Stimulated activated naive CD4-positive, alpha-beta T cell (primary cell): ENCODE measurements around the gene CIB1.

Experiments
- DNase-seq, 6 experiments: peaks; one replicate each; lab custom pipeline; 2025; lab: John Stamatoyannopoulos, UW

Gene CIB1

DNA sequence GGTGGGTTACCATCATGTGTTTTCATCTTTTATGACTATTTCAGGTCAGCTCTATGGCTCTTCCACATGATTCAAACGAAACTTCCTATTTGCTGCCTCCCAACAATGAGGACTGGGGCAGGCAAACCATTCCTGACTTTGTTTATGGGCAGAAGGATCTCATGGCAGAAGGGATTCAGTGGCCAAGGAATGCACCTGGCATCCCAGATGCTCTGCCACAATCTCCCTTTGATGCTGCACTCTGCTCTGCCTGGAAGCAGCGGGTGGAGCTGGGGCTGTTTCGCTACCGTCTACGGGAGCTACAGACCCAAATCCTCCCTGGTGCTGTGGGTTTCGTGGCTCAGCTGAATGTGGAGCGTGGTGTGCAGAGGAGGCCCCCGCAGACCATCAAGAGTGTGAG lies 7.1 kb upstream of the CIB1 start:
- no peak for DNase-seq

DNA sequence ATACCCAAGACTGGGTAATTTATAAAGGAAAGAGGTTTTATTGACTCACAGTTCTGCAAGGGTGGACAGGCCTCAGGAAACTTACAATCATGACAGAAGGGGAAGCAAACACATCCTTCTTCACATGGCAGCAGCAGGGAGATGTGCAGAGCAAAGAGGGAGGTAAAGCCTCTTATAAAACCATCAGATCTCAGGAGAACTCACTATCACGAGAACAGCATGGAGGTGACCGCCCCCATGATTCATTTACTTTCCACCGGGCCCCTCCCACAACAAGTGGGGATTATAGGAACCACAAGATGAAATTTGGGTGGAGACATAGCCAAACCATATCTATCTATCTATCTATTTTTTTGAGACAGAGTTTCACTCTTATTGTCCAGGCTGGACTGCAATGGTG lies 5.6 kb upstream of the CIB1 start:
- no peak for DNase-seq

DNA sequence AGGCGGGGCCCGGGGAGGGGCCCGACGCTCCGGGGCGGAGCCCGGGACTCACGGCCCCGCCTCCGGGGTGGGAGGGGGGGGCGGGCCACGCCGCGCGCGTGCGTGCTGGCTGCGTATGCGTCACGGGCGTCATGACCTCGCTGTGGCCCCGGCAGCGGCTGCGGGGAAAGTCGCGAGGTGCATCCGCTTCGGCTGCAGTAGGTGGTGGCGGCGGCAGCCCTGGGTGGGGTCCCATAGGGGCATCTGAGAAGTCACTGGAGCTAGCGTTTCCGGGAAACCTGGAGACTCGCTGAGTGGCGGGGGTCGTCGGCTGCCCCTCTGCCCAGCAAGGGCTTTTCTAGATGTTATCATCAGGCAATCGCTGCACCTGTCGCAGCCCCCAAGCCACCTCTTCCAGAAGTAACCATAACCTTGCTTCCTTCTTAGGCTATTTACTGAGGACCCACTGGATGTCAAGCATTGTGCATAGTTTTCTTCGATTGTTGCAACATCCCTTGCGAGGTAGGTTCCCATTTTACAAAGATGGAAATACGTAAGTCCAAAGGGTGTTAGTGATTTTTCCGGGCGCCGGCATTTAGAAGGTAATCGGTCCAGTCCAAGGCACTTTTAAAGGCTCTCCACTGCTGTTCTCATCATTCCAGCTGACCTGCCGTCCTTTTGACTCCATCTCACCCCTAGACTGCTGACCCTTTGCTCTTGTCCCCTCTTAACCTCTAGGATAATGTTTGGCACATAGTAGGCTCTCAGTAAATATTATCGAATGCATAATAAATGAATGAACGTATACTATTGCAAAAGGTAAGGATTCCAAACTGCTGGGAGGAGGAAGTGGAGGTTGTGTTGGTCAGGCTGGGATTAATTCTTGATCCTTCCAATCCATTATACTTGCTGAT lies 601 bp upstream of the CIB1 start, which contains the start of gene GDPGP1:
TSS of gene GDPGP1 (plus strand) at position 114 of the 893 bp plus-strand sequence. CDS start 6,700 bp downstream, outside the sequence.
- peak in 5 of 6 experiments; percentile 90 to 98 (median 94) for DNase-seq

DNA sequence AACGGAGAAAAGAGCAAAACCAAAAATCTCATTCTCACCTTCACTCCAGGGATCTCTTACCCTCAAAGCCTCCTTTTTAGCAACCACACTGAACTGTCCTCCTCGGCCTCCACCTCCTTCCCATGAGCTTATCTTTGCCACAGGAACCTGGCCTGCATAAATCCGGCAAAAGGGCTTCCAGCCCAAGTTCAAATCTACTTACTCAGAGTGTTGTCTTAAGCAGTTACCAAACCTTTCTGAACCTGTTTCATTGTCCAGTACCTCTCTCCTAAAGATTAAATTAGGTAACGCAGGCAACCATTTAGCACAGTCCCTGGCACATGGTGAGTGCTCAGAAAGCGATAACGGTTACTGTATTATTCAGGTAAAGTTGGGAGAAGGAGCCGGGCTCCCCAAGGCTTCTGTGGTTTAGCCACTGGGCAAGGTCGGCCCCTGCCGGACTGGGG lies 777 bp downstream of the CIB1 start:
- peak in 3 of 6 experiments; percentile 30 to 60 (median 54) for DNase-seq

DNA sequence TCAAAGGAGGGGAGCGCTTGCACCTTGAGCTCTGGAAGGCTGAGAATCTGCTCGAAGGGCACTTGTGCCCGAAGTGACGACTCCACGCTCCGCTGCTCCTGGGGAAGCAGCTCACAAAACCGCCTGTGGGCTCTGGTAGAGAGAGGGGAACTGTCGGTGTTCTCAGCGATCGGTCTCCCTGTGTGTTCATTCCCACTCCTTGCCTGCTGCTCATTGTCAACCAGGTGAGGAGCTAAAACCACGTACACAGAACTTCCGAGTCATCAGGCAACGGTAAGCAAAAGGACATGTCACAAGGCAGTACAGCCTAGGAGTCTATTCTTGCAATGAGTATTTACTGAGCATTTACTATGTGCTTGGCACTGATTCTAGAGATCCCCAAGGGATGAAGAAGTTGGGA lies 1.5 kb downstream of the CIB1 start:
- DNase-seq: peak in 2 of 6 experiments; percentile 9 to 14

DNA sequence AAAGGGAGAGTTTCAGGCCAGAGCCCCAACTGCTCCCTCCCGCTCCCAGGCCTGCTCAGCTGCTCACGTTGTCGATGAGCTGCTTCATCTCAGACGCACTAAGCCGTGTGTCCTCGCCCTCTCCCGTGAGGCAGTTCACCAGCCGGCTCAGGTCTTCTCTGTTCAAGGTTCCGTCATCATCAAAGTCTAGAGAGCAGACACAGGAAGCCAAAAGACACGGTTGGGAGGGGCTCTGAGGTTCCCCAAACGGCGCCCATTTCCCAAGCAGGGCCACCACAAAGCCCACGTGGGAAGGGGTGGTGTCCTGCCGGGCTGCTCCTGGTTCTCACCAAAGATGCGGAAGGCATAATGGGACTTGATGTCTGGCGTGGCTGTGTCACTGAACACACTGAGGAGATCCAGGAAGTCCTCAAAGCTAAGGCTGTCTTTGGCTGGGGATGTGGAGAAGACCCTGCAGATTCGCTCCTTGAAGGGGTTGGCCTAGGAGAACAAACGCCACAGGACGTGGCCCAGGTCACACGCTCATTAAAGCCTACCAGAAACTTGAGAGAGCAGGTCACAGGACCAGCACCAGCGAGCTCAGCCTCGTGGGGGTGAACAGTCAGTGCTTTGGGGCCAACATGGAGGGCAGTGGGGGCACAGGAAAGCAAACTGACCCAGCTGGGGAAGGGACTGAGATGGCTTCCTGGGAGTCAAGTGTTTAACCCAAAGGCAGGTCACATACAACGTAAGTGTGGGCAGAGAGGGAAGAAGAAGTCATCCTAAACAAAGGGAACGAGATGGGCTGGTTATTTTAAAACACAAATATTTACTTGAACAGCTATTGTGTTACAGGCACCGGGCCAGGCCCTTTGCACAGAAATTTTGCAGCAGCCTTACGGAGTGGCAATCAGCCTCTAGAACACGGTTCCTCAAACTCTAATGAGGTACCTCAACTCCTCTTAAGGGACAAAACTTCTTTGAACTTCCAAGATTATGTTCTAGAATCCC lies 2.4 kb downstream of the CIB1 start:
- peak; percentile 69 to 89 (median 82) for DNase-seq

DNA sequence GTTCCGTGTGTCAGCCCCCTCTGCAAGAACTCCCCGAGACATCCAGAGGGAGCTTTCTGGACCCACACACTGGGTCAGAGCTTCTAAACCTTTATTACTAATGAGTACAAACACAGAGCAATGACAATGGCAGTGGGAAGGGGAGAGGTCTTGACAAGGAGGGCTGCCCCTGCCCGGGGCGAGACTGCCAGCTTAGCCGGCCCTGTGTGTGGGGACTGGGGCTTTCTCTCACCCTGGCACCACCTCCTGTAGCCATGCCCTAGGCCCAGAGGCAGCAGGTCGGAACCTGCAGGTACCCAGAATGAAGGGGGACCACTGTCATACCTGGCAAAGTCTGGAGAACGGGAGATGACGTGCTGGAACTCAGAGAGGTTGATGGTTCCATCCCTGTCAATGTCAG lies 3.1 kb downstream of the CIB1 start:
- DNase-seq: no peak

DNA sequence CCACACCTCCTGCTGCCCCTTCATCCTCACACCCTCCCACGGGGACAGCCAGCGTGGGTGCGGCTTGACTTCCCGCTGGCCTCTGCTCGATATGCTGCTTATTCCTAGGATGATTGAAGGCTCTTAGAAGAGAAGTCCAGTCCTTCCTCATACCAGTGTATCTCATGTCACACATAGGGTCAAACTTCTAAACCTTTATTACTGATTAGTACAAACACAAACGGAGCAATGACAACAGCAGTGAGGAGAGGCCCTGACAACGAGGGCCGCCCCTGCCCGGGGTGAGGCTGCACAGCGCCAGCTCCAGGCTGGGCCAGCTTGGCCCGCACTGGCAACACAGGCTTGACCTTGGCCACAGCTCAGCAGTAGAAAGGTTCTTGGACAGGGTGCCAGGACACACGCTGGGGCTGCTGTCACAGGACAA lies 3.7 kb downstream of the CIB1 start:
- DNase-seq: no peak

DNA sequence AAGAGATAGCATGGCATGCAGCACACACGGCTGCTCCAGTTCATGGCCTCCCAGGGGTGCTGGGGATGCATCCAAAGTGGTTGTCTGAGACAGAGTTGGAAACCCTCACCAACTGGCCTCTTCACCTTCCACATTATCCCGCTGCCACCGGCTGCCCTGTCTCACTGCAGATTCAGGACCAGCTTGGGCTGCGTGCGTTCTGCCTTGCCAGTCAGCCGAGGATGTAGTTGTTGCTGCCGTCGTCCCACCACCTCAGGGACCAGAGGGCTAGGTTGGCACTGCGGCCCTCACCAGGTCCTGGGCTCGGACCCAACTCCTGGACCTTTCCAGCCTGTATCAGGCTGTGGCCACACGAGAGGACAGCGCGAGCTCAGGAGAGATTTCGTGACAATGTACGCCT lies 4.8 kb downstream of the CIB1 start:
- peak in 1 of 6 experiments; percentile 7 for DNase-seq

DNA sequence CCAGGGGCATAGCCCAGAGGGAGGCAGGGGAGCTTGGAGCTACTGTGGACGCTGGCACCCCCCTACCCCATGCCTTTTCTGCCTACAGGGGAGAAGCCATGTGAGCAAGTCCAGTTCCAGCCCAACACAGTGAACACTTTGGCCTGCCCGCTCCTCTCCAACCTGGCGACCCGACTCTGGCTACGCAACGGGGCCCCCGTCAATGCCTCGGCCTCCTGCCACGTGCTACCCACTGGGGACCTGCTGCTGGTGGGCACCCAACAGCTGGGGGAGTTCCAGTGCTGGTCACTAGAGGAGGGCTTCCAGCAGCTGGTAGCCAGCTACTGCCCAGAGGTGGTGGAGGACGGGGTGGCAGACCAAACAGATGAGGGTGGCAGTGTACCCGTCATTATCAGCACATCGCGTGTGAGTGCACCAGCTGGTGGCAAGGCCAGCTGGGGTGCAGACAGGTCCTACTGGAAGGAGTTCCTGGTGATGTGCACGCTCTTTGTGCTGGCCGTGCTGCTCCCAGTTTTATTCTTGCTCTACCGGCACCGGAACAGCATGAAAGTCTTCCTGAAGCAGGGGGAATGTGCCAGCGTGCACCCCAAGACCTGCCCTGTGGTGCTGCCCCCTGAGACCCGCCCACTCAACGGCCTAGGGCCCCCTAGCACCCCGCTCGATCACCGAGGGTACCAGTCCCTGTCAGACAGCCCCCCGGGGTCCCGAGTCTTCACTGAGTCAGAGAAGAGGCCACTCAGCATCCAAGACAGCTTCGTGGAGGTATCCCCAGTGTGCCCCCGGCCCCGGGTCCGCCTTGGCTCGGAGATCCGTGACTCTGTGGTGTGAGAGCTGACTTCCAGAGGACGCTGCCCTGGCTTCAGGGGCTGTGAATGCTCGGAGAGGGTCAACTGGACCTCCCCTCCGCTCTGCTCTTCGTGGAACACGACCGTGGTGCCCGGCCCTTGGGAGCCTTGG lies 5.6 kb downstream of the CIB1 start:
- no peak for DNase-seq

DNA sequence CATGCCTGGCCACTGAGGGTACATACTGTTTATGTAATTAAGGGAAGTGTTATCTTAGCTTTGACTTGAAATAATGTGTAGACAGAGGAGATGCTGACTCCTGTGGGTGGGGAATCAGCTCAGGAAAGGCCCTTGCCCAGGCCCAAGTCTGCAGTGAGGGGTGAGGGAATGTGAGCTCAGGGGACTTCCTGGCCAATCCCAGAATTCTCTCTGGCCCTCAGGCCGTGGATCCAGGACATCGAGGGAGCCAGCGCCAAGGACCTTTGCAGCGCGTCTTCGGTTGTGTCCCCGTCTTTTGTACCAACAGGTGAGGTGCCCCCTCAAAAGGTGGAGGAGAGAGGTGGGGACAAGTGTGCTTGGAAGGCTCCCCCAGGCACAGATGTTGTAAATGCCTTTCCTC lies 6.4 kb downstream of the CIB1 start:
- no peak for DNase-seq

DNA sequence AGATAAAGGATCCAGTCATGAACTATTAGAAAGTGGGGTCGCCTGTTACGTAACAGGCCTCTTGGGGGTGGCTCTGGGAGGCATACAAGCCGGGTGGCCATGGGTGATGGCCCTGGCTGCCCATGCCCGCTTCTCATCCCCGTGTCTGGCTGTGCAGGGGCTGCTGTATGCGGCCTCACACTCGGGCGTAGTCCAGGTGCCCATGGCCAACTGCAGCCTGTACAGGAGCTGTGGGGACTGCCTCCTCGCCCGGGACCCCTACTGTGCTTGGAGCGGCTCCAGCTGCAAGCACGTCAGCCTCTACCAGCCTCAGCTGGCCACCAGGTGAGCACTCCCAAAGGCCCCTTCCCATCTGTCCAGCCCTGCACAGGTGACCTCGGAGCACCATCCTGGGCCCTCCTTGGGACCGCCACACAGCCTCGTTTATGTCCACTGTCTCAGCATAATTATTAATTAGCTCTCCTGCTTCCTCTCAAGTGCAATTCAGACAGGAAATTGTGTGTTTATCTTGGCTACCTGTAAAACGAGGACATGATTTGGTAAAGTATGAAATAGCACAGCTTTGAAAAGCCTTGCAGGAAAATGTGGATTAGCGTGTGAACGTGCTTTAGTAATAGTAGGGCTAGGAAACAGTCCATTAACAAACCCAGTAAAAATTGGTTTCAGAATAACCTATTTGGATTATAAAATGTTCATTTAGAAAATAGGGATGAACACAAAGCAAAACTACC lies 8.1 kb downstream of the CIB1 start:
- no peak for DNase-seq

DNA sequence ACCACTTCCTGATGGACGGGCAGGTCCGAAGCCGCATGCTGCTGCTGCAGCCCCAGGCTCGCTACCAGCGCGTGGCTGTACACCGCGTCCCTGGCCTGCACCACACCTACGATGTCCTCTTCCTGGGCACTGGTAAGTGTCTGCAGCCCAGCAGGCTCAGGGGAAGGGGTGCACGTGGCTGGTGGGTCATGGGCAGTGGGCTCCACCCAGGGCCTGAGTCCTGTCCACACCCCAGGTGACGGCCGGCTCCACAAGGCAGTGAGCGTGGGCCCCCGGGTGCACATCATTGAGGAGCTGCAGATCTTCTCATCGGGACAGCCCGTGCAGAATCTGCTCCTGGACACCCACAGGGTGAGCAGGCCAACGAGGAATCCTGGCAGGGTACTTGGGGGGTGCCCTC lies 8.7 kb downstream of the CIB1 start:
- no peak for DNase-seq

DNA sequence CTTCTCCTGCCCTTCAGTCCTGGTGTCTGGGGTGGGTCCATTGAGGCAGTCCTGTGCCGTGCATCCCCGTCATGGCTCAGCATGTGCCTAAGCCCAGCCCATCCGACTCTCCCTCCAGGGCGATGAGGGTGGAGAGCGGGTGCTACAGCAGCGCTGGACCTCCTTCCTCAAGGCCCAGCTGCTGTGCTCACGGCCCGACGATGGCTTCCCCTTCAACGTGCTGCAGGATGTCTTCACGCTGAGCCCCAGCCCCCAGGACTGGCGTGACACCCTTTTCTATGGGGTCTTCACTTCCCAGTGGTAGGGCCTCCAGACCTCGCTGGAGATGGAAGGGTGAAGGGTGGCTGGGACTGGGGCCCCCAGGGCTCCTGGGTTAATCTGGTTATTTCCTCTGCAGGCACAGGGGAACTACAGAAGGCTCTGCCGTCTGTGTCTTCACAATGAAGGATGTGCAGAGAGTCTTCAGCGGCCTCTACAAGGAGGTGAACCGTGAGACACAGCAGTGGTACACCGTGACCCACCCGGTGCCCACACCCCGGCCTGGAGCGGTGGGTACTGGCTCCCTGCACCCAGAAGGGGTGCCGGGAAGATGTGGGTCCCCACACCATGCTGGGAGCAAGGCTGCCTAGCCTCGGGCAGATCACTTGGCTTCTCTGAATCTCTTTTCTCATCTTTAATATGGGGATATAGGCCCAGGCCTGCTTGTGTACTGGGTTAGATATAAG lies 10.1 kb downstream of the CIB1 start:
- no peak for DNase-seq

DNA sequence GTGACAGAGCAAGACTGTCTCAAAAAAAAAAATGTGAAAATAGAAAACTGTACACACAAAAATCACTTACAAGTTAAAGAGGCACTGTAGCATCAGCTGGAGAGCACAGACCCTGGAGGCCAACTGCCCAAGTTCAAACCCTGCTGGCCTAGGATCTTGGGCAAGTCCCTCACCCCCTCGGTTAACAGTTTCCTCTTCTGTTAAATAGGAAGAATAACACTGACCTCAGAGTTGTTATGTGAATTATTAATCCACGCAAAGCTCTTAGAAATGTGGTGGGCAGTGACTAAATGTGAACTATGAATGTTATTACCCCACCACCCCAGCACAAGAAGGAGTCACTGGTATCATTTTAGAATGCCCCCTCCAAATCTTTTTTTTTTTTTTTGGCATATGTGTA lies 11.2 kb downstream of the CIB1 start:
- DNase-seq: no peak

DNA sequence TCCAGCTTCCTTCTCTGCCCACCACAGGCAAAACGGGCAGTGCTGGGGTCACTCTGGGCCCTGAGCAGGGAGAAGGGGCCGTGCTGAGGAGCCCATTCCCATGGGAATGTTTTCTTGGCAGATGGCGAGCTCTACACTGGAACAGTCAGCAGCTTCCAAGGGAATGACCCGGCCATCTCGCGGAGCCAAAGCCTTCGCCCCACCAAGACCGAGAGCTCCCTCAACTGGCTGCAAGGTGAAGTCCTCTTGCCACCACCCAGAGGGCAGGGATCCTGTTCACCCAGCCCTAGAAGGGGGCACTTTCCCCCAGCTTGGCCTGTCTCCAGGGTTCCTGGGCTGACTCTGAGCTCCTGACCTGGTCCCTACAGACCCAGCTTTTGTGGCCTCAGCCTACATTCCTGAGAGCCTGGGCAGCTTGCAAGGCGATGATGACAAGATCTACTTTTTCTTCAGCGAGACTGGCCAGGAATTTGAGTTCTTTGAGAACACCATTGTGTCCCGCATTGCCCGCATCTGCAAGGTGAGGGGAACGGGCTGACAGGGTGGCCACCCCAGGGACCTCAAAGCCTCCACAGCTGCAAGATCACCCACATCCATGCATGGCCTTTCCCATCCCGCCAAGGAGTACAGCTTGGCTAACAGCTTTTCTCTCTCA lies 12.4 kb downstream of the CIB1 start:
- DNase-seq: no peak

DNA sequence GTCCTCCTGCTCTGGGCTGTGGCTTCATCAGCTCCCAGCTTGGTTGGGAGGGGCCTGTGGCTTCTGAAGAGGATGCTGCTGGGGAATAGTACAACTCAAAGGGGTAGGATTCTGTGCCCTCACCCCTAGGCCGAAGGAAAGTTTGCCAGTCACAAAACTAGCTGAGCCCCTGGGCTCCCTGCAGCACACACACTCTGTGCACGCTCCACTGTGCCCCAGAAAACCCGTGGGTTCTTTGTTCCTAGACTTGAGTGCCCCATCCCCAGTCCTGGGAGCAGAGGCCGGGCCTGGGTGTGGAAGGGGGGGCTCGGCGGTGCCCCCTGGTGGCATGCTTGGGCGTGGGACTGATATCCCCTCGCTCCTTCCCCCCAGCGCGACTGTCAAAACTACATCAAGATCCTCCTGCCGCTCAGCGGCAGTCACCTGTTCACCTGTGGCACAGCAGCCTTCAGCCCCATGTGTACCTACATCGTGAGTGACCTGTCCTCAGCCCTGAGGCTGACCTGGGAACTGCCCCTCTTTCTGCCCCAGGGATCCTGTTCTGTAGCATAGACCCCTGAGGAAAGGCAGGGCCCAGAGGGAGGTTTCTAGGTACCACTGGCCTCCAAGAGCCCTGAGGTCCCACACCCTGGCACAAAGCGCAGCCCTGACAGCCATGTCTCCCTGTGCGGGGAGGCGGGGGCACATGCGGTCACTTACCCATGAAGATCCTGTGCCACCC lies 14.2 kb downstream of the CIB1 start:
- DNase-seq: peak; percentile 19 to 67 (median 56)

DNA sequence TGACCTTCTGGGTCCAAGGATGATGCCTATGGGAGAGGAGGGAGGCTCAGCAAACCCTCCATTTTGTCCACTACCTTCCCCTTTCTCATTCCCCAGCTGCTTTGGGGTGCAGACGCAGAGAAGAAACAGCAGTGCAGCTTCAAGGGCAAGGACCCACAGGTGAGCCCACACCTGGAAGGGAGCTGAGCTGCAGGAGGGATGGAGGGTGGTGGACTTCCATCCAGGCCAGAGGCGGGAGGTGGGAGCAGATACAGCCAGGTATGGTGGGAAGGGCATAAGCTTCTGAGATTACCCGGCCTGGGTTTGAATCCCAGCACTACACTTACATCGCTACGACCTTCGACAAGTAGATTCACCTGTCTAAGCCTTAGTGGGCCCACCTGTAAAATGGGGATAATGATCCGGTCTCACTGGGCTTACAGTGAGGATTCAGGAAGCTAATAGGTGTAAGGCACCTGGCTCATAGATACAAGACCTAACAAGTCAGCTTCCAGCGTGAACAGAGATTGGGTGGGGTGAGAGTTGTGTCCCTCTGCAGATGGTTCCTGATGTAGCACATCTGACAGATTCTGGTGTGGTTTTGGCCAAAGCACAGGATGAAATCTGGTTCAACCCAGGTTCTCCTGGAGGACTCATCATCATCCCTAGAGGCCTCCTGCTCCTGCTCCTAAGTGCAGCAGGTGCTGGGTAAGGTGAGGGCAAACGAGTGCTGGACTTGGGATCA lies 15.9 kb downstream of the CIB1 start:
- DNase-seq: no peak
